Upper lobe of left lung (tissue), 4 donors: ENCODE data around the gene ANKLE2.

Source experiments
- POLR2A ChIP-seq, 4 donors: fragments of 450-650 bp; IDR thresholded peaks; one replicate each; pipeline ENCODE4 v1.5.1; 2016 to 2017; ENCODE audit warnings: antibody characterized with exemption in 4 of 4, mild to moderate bottlenecking in 2 of 4
- POLR2AphosphoS5 ChIP-seq, 2 donors: sonication (generic); formaldehyde crosslinking; IDR thresholded peaks; one replicate each; pipeline ENCODE4 v1.5.1; 2017; ENCODE audit warnings: antibody characterized with exemption in 2 of 2
- TF ChIP-seq, protein P1 (sequence below), 6 experiments: fragments of 450-650 bp in 4 of 6; fragments of 200-600 bp in 2 of 6; sonication (generic) in 2 of 6; IDR thresholded peaks; one replicate each; pipeline ENCODE4 v1.5.1; 2016 to 2019; ENCODE audit warnings: antibody characterized with exemption in 6 of 6

DNA sequence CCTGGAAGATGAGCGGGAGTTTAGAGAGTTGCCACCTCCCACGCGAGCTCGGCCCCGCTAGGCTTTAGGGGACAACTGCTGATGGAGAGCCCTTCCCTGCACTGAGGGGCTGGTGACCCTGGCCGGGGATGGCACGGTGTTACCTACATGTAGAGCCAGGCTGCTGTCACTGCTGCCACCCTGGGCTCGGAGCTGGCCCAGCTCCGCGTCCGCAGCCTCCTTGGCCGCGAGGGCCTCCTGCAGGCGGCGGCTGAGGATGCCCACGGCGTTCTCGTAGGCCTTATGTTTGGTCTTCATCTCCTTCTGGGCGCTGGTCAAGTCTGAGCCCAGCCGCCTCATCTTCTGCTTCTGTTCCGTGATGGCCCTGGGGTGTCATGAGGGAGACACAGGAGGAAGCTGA is 24.6 kb upstream of the ANKLE2 start:
- TF ChIP-seq POLR2AphosphoS5 (IDR thresholded peaks at IDR 0.05) (no peak), POLR2A (IDR thresholded peaks at IDR 0.05) (no peak)
- TF ChIP-seq, protein P1, sequence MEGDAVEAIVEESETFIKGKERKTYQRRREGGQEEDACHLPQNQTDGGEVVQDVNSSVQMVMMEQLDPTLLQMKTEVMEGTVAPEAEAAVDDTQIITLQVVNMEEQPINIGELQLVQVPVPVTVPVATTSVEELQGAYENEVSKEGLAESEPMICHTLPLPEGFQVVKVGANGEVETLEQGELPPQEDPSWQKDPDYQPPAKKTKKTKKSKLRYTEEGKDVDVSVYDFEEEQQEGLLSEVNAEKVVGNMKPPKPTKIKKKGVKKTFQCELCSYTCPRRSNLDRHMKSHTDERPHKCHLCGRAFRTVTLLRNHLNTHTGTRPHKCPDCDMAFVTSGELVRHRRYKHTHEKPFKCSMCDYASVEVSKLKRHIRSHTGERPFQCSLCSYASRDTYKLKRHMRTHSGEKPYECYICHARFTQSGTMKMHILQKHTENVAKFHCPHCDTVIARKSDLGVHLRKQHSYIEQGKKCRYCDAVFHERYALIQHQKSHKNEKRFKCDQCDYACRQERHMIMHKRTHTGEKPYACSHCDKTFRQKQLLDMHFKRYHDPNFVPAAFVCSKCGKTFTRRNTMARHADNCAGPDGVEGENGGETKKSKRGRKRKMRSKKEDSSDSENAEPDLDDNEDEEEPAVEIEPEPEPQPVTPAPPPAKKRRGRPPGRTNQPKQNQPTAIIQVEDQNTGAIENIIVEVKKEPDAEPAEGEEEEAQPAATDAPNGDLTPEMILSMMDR (IDR thresholded peaks at IDR 0.05), result no peak
